Activated CD8-positive, alpha-beta T cell treated with anti-CD3 and anti-CD28 coated beads for 36 hours (primary cell): ENCODE measurements around the gene MORC3. TPM values are rescaled to one million over a fixed set of nuclear protein-coding genes. Genes with fewer than 3 reads are reported as not detected.

Experiments used
- ATAC-seq: fragments of 200-7000 bp; cut with Tn5 transposase; one replicate; pipeline ENCODE4 v1.10.0; 2021; ENCODE audit warnings: mild to moderate bottlenecking, moderate library complexity
- CTCF ChIA-PET: fragments of 350-600 bp; sonication (Branson Sonifier 250); formaldehyde crosslinking; loops from one replicate; lab custom pipeline; 2021; ENCODE audit warnings: antibody characterized with exemption; lab: Charles Lee
- POLR2A ChIA-PET: fragments of 350-600 bp; sonication (Branson Sonifier 250); formaldehyde crosslinking; loops from one replicate; lab custom pipeline; 2021; ENCODE audit warnings: antibody characterized with exemption; lab: Charles Lee
- DNase-seq: peaks from one replicate; pipeline ENCODE4 v3.0.0-alpha.2; 2020
- H3K27ac Mint-ChIP-seq: one replicate; pipeline ENCODE4 v1.8.0; 2021; ENCODE audit warnings: mild to moderate bottlenecking, mixed read lengths
- H3K27me3 Mint-ChIP-seq: one replicate; pipeline ENCODE4 v1.8.0; 2021; ENCODE audit warnings: mixed read lengths
- H3K36me3 Mint-ChIP-seq: one replicate; pipeline ENCODE4 v1.8.0; 2021; ENCODE audit warnings: low read depth, mixed read lengths
- H3K4me1 Mint-ChIP-seq: one replicate; pipeline ENCODE4 v1.8.0; 2021; ENCODE audit warnings: low read depth, mixed read lengths
- H3K4me3 Mint-ChIP-seq: one replicate; pipeline ENCODE4 v1.8.0; 2021; ENCODE audit warnings: mild to moderate bottlenecking, moderate library complexity, mixed read lengths
- H3K9me3 Mint-ChIP-seq: one replicate; pipeline ENCODE4 v1.8.0; 2021; ENCODE audit warnings: mixed read lengths
- CTCF ChIP-seq: fragments of 200-600 bp; IDR thresholded peaks from one replicate; pipeline ENCODE4 v1.8.0; 2022; ENCODE audit warnings: antibody characterized with exemption, mild to moderate bottlenecking
- intact Hi-C: fragments of 100-400 bp; cut with micrococcal nuclease; formaldehyde crosslinking; loops from one replicate; pipeline ENCODE4 v1.10.0; 2022
- total RNA-seq, 2 experiments: library from RNA; stranded (reverse); gene quantifications; one replicate each; pipeline ENCODE4 v1.2.3, GENCODE V29; 2021

The MORC3 gene
- total RNA-seq, 2 experiments from 2014 or later = 20.4 to 20.7 TPM

DNA sequence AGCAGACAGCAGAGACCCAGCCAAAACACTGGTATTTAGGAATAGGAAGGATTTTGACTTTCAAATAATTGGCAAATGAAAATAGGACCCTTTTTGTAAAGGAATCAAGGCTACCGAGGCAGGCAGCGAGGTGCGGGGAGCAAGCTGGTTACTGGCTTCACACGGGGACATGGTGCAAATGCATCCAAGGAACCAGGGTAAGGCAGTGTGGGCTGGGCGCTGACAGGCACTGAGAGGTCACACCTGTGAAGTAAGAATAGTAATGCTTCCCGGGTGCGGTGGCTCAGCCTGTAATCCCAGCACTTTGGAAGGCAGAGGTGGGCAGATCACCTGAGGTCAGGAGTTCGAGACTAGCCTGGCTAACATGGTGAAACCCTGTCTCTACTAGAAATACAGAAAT is 80.7 kb downstream of the MORC3 start:
- intact Hi-C loops = no loop called here
- no peaks in the 10 kb centered on the region for H3K9me3 Mint-ChIP-seq
- H3K27me3 Mint-ChIP-seq = no peaks in the 10 kb centered on the region
- no peak for ATAC-seq
- no peak for DNase-seq
- H3K27ac Mint-ChIP-seq = no peak overlapping the region
- ChIA-PET POLR2A (no interaction called here), CTCF (no interaction called here)
- H3K4me1 Mint-ChIP-seq = no peaks in the 10 kb centered on the region
- H3K36me3 Mint-ChIP-seq = peaks cover 49% of the 10 kb centered on the region
- H3K4me3 Mint-ChIP-seq = no peak overlapping the region
- no peak for TF ChIP-seq CTCF

DNA sequence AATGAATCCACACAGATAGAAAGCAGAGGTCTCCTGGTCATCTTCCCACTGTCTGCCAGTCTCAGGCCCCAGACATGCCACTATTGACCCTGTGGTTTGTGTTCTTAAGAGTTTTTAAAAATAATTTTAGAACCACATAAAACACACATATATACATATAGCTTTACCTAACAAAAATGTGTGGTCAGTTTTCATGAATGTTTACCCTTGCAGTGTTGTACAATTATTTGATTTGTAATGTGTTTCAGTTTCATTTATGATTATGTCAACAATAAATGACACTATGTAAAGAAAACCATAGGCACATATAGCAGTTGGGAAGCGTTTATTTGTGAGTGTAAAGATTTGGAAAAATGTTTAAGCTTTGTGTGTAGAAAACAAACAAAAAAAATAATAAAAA is 82.3 kb downstream of the MORC3 start:
- no peaks in the 10 kb centered on the region for H3K9me3 Mint-ChIP-seq
- TF ChIP-seq CTCF = no peak
- POLR2A ChIA-PET = interaction anchor here (0.6 to 0.8 kb wide), 2 partner anchors 11 to 32 kb away, joined by 3 read pairs; no protein-coding TSS in a partner anchor
- H3K27me3 Mint-ChIP-seq = no peaks in the 10 kb centered on the region
- no peak for ATAC-seq
- H3K4me3 Mint-ChIP-seq = no peak overlapping the region
- H3K4me1 Mint-ChIP-seq = no peaks in the 10 kb centered on the region
- CTCF ChIA-PET = interaction anchor here (0.9 to 1.3 kb wide), 4 partner anchors 8 to 17 kb away, joined by 3 read pairs; no protein-coding TSS in a partner anchor
- no peak for DNase-seq
- peaks cover 42% of the 10 kb centered on the region for H3K36me3 Mint-ChIP-seq
- H3K27ac Mint-ChIP-seq = no peak overlapping the region
- intact Hi-C loops = no loop called here

GRCh38 chr21:36403713-36404112 is 83.7 kb downstream of the MORC3 start:
- no peak for ATAC-seq
- H3K4me1 Mint-ChIP-seq = no peaks in the 10 kb centered on the region
- no peak overlapping the region for H3K4me3 Mint-ChIP-seq
- ChIA-PET POLR2A (no interaction called here), CTCF (no interaction called here)
- DNase-seq = no peak
- no peaks in the 10 kb centered on the region for H3K27me3 Mint-ChIP-seq
- no peaks in the 10 kb centered on the region for H3K9me3 Mint-ChIP-seq
- TF ChIP-seq CTCF = no peak
- H3K27ac Mint-ChIP-seq = no peak overlapping the region
- peaks cover 43% of the 10 kb centered on the region for H3K36me3 Mint-ChIP-seq
- intact Hi-C loops = no loop called here

GRCh38 chr21:36408568-36408967 is 88.6 kb downstream of the MORC3 start:
- Mint-ChIP-seq H3K4me3 (no peak overlapping the region), H3K9me3 (no peaks in the 10 kb centered on the region), H3K4me1 (no peaks in the 10 kb centered on the region), H3K27ac (no peak overlapping the region), H3K27me3 (no peaks in the 10 kb centered on the region), H3K36me3 (peaks cover 43% of the 10 kb centered on the region)
- DNase-seq = no peak
- intact Hi-C loops = no loop called here
- ChIA-PET POLR2A (no interaction called here), CTCF (no interaction called here)
- ATAC-seq = no peak
- TF ChIP-seq CTCF = no peak

GRCh38 chr21:36411301-36411700 is 91.3 kb downstream of the MORC3 start:
- CTCF ChIA-PET = no interaction called here

More at GRCh38 chr21:36411301-36411700, 91.3 kb downstream of the MORC3 start:
- Mint-ChIP-seq H3K4me3 (no peak overlapping the region), H3K36me3 (peaks cover 57% of the 10 kb centered on the region), H3K27ac (no peak overlapping the region), H3K9me3 (no peaks in the 10 kb centered on the region), H3K27me3 (no peaks in the 10 kb centered on the region), H3K4me1 (no peaks in the 10 kb centered on the region)
- no peak for TF ChIP-seq CTCF
- POLR2A ChIA-PET = no interaction called here
- DNase-seq = no peak
- ATAC-seq = no peak
- intact Hi-C loops = no loop called here
